ENCODE results near the gene CD99. TPM values are rescaled to one million over a fixed set of nuclear protein-coding genes. Genes with fewer than 3 reads are reported as not detected.

The CD99 gene
- polyA plus RNA-seq, 1 donor = 229 TPM

DNA sequence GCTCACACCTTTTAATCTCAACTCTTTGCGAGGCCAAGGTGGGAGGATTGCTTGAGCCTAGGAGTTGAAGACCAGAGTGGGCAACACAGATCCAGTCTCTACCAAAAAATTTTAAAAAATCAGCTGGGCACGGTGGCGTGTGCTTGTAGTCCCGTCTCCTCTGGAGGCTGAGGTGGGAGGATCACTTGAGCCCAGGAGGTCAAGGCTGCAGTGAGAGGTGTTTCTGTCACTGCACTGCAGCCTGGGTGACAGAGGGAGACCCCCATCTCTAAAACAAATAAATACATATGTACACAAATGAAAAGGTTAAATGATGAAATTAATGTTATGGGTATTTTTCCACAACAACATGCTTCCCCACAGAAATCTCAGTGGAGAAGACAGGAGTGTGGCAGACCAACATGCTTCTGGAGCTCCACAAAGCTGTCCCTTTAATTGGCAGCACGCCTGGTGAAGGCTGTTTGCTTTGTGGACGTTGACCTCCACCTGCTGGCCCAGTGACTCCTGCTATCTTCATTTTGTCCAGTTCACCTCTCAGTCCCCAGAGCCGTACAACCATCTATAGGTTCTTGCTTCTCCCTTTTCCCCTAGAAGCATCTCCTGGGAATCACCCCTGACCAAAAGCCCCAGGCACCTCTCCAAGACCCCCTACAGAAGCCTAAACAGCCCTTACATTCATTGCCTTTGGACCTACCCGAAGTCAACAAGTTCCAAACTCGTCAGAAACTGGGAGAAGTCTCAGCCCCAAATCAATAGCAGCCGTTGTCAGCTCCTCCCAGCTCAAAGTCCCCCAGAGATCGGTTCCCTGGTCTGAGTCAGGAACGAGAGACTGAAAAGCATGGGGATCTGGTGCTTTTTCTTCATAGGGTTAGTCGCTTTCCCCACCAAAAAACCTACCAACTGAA lies 36.4 kb upstream of the CD99 start:
- peak overlapping the region; percentile 19 for H3K4me3 ChIP-seq (ENCODE audit: low read length)
- peak overlapping the region; percentile 89 for H3K27ac ChIP-seq (ENCODE audit: low read length)

DNA sequence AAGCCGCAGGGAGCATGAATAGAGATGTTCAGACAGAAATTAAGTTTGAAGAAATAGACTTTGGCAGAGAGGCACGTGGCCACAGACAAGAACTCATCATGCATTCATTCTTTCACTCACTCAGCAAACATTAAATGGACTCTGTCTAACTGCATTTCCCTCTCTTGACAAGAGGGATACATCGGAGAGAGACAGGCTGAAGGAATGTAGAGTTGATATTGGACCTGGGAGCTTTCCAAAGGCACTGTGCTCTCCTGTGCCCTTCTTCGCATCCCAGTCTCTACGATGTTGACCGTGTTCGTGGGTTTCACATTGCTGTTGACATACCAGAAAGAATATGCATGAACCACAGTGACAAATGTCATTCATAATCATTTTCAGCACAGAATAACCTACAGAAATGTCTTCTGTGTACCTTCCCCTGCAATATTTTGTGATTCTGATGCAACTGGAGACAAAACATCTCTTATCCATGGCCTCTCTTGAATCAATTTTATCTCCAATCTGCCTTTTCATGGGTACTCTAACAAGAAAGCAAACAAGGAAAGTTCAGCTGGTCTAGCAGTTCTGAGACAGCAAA lies 34.7 kb upstream of the CD99 start:
- H3K4me3 ChIP-seq (ENCODE audit: low read length) = no peak overlapping the region
- peak overlapping the region; percentile 89 for H3K27ac ChIP-seq (ENCODE audit: low read length)
- DNase-seq = no peak
- no peaks in the 10 kb centered on the region for H3K27me3 ChIP-seq (ENCODE audit: control insufficient read depth, insufficient read depth, low read length)
- 60% methylated on average over 1 of the region's 7 CpGs for WGBS (ENCODE audit: insufficient coverage, low lambda C conversion rate)
- no peaks in the 10 kb centered on the region for H3K9me3 ChIP-seq (ENCODE audit: control insufficient read depth, low read depth, low read length)
- H3K4me1 ChIP-seq (ENCODE audit: control insufficient read depth, insufficient read depth, low read length) = peaks cover 31% of the 10 kb centered on the region
- no peaks in the 10 kb centered on the region for H3K36me3 ChIP-seq (ENCODE audit: control insufficient read depth, insufficient read depth, low read length)

More for the DNA sequence above, 36.4 kb upstream of the CD99 start:
- H3K4me1 ChIP-seq (ENCODE audit: control insufficient read depth, insufficient read depth, low read length) = peaks cover 31% of the 10 kb centered on the region
- DNase-seq = peak; percentile 76 to 89
- no peaks in the 10 kb centered on the region for H3K27me3 ChIP-seq (ENCODE audit: control insufficient read depth, insufficient read depth, low read length)
- no CpG with 5 or more reads among the region's 13 CpGs for WGBS (ENCODE audit: insufficient coverage, low lambda C conversion rate)
- H3K36me3 ChIP-seq (ENCODE audit: control insufficient read depth, insufficient read depth, low read length) = peaks cover 6% of the 10 kb centered on the region
- no peaks in the 10 kb centered on the region for H3K9me3 ChIP-seq (ENCODE audit: control insufficient read depth, low read depth, low read length)

DNA sequence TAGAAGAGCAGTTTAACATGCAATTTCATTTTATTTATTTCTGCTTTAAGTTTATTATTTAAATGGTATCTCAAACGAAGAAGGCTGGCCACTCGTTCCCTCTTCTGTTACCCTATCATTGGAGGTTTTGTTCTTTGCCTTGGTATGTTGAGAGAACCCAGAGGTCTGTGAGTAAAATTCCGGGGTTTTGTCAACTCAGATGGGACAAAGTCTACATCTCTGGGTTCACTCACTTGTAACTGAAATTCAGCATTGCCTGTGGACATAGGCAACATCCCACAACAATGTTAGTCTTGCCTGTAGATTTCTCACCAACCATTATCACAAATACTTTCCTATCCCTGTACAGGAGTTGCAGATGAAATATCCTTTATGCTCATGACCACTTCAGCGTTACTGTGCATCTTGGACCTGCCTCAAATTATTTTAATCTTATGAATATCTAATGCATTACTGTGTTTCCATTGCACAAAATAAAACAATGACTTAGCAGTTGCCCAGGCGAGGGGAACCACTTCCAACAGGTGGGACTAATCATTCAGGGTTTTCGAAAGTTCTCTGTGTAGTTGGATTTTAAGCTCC lies 33.5 kb upstream of the CD99 start:
- no peaks in the 10 kb centered on the region for H3K9me3 ChIP-seq (ENCODE audit: control insufficient read depth, low read depth, low read length)
- H3K27ac ChIP-seq (ENCODE audit: low read length) = no peak overlapping the region
- H3K36me3 ChIP-seq (ENCODE audit: control insufficient read depth, insufficient read depth, low read length) = no peaks in the 10 kb centered on the region
- peak in 1 of 2 donors; percentile 25 for DNase-seq
- 26% methylated on average over 3 of the region's 6 CpGs for whole genome bisulfite sequencing (ENCODE audit: insufficient coverage, low lambda C conversion rate)
- H3K4me3 ChIP-seq (ENCODE audit: low read length) = no peak overlapping the region
- H3K4me1 ChIP-seq (ENCODE audit: control insufficient read depth, insufficient read depth, low read length) = peaks cover 31% of the 10 kb centered on the region
- no peaks in the 10 kb centered on the region for H3K27me3 ChIP-seq (ENCODE audit: control insufficient read depth, insufficient read depth, low read length)

DNA sequence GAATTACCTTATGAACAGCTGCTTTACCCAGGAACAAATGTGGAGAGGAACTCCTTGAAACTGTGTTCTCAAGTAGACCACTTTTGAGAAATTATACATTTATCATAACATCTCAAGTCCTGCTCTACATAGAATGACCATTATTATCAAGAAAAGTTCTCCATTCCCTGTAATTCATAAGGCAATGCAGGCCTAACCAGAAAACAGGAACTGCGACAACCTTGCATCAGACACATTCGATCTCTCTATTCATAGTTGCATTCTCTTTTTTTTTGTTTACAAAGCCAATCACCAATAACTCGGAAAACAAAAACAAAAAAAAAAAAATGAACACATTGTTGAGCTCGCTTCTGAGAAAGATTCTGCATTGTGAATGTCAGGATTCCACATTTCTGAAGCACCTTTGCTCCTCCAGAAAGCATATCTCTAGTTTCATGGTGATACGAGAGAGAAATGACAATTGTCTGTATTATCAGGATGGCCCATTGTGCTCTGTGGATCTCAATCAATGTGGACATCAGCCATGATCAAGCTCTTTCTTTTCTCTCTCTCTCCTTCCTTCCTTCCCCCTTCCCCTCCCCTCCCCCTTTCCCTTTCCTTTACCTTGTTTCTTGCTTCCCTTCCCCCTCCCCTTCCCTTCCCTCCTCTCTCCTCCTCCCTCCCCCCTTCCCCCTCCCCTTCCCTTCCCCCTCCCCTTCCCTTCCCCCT lies 32.4 kb upstream of the CD99 start:
- Histone ChIP-seq H3K9me3 (ENCODE audit: control insufficient read depth, low read depth, low read length) (no peaks in the 10 kb centered on the region), H3K36me3 (ENCODE audit: control insufficient read depth, insufficient read depth, low read length) (no peaks in the 10 kb centered on the region), H3K4me3 (ENCODE audit: low read length) (no peak overlapping the region), H3K27ac (ENCODE audit: low read length) (no peak overlapping the region), H3K4me1 (ENCODE audit: control insufficient read depth, insufficient read depth, low read length) (peaks cover 31% of the 10 kb centered on the region), H3K27me3 (ENCODE audit: control insufficient read depth, insufficient read depth, low read length) (no peaks in the 10 kb centered on the region)
- DNase-seq = no peak
- 87% methylated on average over 3 of the region's 5 CpGs for WGBS (ENCODE audit: insufficient coverage, low lambda C conversion rate)

DNA sequence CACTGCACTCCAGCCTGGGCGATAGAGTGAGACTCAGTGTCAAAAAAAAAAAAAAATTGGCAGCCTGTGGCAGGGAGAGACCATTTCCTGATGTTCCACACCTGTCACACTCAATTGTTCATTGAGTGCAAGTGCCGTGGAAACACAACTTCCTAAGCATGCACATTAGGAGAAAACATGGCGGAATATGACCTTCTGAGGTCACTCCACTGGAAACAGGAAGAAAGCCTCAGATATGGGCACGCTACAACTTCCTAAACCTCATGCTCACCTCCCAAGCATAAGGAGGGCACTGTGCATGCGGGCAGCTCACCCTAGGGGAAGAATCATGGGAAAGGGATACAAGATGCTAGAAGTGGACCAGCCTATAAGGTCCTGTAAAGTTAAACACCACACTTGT lies 28.5 kb upstream of the CD99 start:
- WGBS (ENCODE audit: insufficient coverage, low lambda C conversion rate) = no CpG with 5 or more reads among the region's 5 CpGs
- H3K27ac ChIP-seq (ENCODE audit: low read length) = no peak overlapping the region

DNA sequence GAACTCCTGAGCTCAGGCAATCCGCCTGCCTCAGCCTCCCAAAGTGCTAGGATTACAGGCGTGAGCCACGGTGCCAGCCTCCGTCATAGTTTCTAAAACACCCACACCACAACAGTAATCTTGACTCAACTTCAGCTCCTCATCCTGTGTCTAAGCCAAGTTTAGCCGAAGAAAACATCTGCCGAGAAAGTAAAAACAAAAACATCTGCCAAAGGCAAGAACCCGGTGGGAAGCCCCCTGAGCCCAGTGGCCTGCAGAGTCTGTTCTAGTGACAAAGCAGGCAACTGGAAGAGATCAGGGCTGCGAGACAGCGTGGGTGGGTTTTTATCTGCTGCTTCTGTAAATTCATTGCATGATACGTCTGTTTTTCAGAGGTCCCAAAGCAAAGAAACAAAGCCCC lies 26.6 kb upstream of the CD99 start:
- Histone ChIP-seq H3K27ac (ENCODE audit: low read length) (no peak overlapping the region), H3K4me3 (ENCODE audit: low read length) (no peak overlapping the region), H3K36me3 (ENCODE audit: control insufficient read depth, insufficient read depth, low read length) (no peaks in the 10 kb centered on the region), H3K4me1 (ENCODE audit: control insufficient read depth, insufficient read depth, low read length) (peaks cover 15% of the 10 kb centered on the region), H3K27me3 (ENCODE audit: control insufficient read depth, insufficient read depth, low read length) (no peaks in the 10 kb centered on the region), H3K9me3 (ENCODE audit: control insufficient read depth, low read depth, low read length) (no peaks in the 10 kb centered on the region)
- peak in 1 of 2 donors; percentile 26 for DNase-seq
- WGBS (ENCODE audit: insufficient coverage, low lambda C conversion rate) = no CpG with 5 or more reads among the region's 10 CpGs

More for the DNA sequence above, 28.5 kb upstream of the CD99 start:
- Histone ChIP-seq H3K36me3 (ENCODE audit: control insufficient read depth, insufficient read depth, low read length) (no peaks in the 10 kb centered on the region), H3K4me1 (ENCODE audit: control insufficient read depth, insufficient read depth, low read length) (peaks cover 20% of the 10 kb centered on the region), H3K27me3 (ENCODE audit: control insufficient read depth, insufficient read depth, low read length) (no peaks in the 10 kb centered on the region), H3K9me3 (ENCODE audit: control insufficient read depth, low read depth, low read length) (no peaks in the 10 kb centered on the region), H3K4me3 (ENCODE audit: low read length) (no peak overlapping the region)
- no peak for DNase-seq

DNA sequence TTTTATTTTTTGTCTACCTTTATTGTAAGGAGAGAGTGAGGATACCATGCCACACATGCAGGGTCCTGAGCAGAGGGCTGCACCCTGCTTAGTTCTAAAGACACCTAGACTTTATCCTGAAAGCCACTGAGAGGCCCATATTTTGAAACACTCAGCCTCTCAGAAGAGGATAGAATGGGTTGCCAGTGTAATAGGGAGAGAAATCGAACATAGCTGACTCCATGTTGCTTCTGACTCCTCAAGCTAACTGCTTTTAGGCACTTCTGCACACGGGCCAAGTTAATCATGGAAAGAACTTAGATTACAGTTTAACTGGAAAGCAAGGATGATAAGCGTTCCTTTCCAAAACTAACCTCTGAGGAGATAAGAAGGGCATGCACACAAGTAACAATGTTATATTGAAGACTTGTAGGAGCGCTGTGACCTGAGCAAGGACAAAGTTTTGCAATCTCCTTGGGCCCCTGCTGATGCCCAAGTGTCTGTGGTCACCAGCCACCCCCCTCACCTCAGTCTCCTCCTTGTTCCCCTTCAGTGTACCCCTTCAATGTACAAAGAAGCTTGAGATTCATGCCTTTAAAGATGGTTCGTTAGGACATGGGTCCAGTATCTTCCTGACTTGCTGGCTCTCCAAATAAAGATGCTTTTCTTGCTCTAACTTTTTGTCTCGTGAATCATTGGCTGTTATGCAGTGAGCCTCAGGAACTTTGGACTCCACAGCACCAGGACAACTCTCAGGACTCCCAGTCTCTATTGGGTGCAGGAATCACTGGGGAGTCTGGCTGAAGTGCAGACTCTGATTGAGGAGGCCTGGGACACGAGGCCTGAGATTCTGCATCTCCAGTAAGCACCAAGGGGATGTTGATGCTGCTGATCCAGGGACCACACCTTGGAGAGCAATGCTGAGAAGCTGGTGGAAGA lies 25.4 kb upstream of the CD99 start:
- H3K27me3 ChIP-seq (ENCODE audit: control insufficient read depth, insufficient read depth, low read length) = no peaks in the 10 kb centered on the region
- 53% methylated on average over 2 of the region's 7 CpGs for WGBS (ENCODE audit: insufficient coverage, low lambda C conversion rate)
- H3K4me3 ChIP-seq (ENCODE audit: low read length) = no peak overlapping the region
- no peaks in the 10 kb centered on the region for H3K36me3 ChIP-seq (ENCODE audit: control insufficient read depth, insufficient read depth, low read length)
- peak in 1 of 2 donors; percentile 45 for DNase-seq
- peaks cover 15% of the 10 kb centered on the region for H3K4me1 ChIP-seq (ENCODE audit: control insufficient read depth, insufficient read depth, low read length)
- H3K27ac ChIP-seq (ENCODE audit: low read length) = peak overlapping the region; percentile 32
- H3K9me3 ChIP-seq (ENCODE audit: control insufficient read depth, low read depth, low read length) = no peaks in the 10 kb centered on the region

DNA sequence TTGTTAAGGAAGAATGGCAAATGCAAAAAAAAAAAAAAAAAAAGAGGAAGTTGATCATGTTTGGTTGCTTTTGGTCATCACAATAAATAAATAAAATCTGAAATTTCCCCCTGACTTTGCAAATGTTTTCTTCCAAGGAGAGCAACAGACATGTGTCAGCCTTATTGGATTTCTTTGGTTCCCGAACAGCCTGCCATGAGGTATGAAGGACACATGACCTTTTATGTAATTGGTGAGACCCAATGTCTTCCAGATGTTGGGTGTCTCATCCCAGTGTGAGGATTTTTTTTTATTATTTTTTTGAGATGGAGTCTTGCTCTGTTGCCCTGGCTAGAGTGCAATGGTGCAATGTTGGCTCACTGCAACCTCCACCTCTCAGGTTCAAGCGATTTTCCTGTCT lies 24.6 kb upstream of the CD99 start:
- Histone ChIP-seq H3K9me3 (ENCODE audit: control insufficient read depth, low read depth, low read length) (no peaks in the 10 kb centered on the region), H3K4me3 (ENCODE audit: low read length) (no peak overlapping the region), H3K4me1 (ENCODE audit: control insufficient read depth, insufficient read depth, low read length) (peaks cover 15% of the 10 kb centered on the region), H3K27me3 (ENCODE audit: control insufficient read depth, insufficient read depth, low read length) (no peaks in the 10 kb centered on the region), H3K27ac (ENCODE audit: low read length) (no peak overlapping the region), H3K36me3 (ENCODE audit: control insufficient read depth, insufficient read depth, low read length) (no peaks in the 10 kb centered on the region)
- no peak for DNase-seq
- WGBS (ENCODE audit: insufficient coverage, low lambda C conversion rate) = no CpG with 5 or more reads among the region's 2 CpGs

DNA sequence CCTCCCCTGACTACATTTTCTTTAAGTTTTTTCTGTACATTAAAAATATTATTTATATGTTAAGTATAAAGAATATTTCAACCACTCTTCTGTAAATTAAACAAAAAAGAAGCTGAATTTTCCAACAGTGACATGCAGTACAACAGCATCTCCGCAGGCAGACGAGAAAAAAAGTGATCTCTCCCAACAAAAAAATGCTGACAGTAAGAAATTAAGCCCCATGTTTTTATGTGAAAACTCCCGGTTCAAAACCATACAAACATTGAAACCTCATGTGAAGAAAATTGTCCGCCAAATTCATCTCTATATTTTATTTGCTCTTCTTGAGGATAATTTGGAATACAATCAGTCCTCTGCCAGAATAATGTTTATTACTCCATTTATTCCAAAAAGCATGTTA lies 20.1 kb upstream of the CD99 start:
- no peaks in the 10 kb centered on the region for H3K36me3 ChIP-seq (ENCODE audit: control insufficient read depth, insufficient read depth, low read length)
- peaks cover 10% of the 10 kb centered on the region for H3K4me1 ChIP-seq (ENCODE audit: control insufficient read depth, insufficient read depth, low read length)
- no peak overlapping the region for H3K4me3 ChIP-seq (ENCODE audit: low read length)
- DNase-seq = no peak
- no peak overlapping the region for H3K27ac ChIP-seq (ENCODE audit: low read length)
- WGBS (ENCODE audit: insufficient coverage, low lambda C conversion rate) = 83% methylated on average over 4 of the region's 4 CpGs
- H3K9me3 ChIP-seq (ENCODE audit: control insufficient read depth, low read depth, low read length) = peaks cover 3% of the 10 kb centered on the region
- no peaks in the 10 kb centered on the region for H3K27me3 ChIP-seq (ENCODE audit: control insufficient read depth, insufficient read depth, low read length)

Measured in large intestine (tissue), 3 donors.